ENCODE results near the gene LRRC4.

Gene LRRC4

GRCh38 chr7:128045766-128046165, 14.5 kb upstream of the LRRC4 start:
- Histone ChIP-seq H3K9ac (no peak overlapping the region), H3K4me2 (ENCODE audit: low read length) (no peak overlapping the region), H3K36me3 (ENCODE audit: control insufficient read depth, insufficient read depth, low read length) (no peaks in the 10 kb centered on the region), H3K4me3 (ENCODE audit: low read depth, low read length) (no peak overlapping the region), H3K27ac (no peak overlapping the region), H3K79me2 (no peaks in the 10 kb centered on the region), H3K27me3 (ENCODE audit: control insufficient read depth, insufficient read depth, low read length) (no peaks in the 10 kb centered on the region), H3K4me1 (peaks cover 6% of the 10 kb centered on the region), H3K9me3 (ENCODE audit: control insufficient read depth, low read length) (no peaks in the 10 kb centered on the region), H2AFZ (no peak overlapping the region)
- TF ChIP-seq CTCF (IDR thresholded peaks at IDR 0.05) = no peak

- Histone ChIP-seq H3K4me2 (ENCODE audit: low read length) (no peak overlapping the region), H2AFZ (no peak overlapping the region), H3K9me3 (ENCODE audit: control insufficient read depth, low read length) (no peaks in the 10 kb centered on the region), H3K4me3 (ENCODE audit: low read depth, low read length) (no peak overlapping the region), H3K9ac (no peak overlapping the region), H3K4me1 (peaks cover 6% of the 10 kb centered on the region), H3K27ac (no peak overlapping the region), H3K79me2 (no peaks in the 10 kb centered on the region), H3K36me3 (ENCODE audit: control insufficient read depth, insufficient read depth, low read length) (no peaks in the 10 kb centered on the region), H3K27me3 (ENCODE audit: control insufficient read depth, insufficient read depth, low read length) (no peaks in the 10 kb centered on the region)
- TF ChIP-seq CTCF (IDR thresholded peaks at IDR 0.05) = no peak
Observed at GRCh38 chr7:128045158-128045557, 13.9 kb upstream of the LRRC4 start.

GRCh38 chr7:128044064-128044463, 12.8 kb upstream of the LRRC4 start:
- no peaks in the 10 kb centered on the region for H3K79me2 ChIP-seq
- H3K9me3 ChIP-seq (ENCODE audit: control insufficient read depth, low read length) = no peaks in the 10 kb centered on the region
- no peak for TF ChIP-seq CTCF (IDR thresholded peaks at IDR 0.05)
- H3K9ac ChIP-seq = no peak overlapping the region
- peaks cover 6% of the 10 kb centered on the region for H3K4me1 ChIP-seq
- H3K4me2 ChIP-seq (ENCODE audit: low read length) = no peak overlapping the region
- H3K27me3 ChIP-seq (ENCODE audit: control insufficient read depth, insufficient read depth, low read length) = no peaks in the 10 kb centered on the region
- no peak overlapping the region for H3K27ac ChIP-seq
- no peaks in the 10 kb centered on the region for H3K36me3 ChIP-seq (ENCODE audit: control insufficient read depth, insufficient read depth, low read length)
- no peak overlapping the region for H3K4me3 ChIP-seq (ENCODE audit: low read depth, low read length)
- H2AFZ ChIP-seq = no peak overlapping the region

GRCh38 chr7:128042012-128042411, 10.8 kb upstream of the LRRC4 start:
- H3K27me3 ChIP-seq (ENCODE audit: control insufficient read depth, insufficient read depth, low read length) = no peaks in the 10 kb centered on the region
- no peak overlapping the region for H3K4me3 ChIP-seq (ENCODE audit: low read depth, low read length)
- peaks cover 6% of the 10 kb centered on the region for H3K4me1 ChIP-seq
- no peaks in the 10 kb centered on the region for H3K9me3 ChIP-seq (ENCODE audit: control insufficient read depth, low read length)
- H3K27ac ChIP-seq = no peak overlapping the region
- no peak for TF ChIP-seq CTCF (IDR thresholded peaks at IDR 0.05)
- H3K36me3 ChIP-seq (ENCODE audit: control insufficient read depth, insufficient read depth, low read length) = no peaks in the 10 kb centered on the region
- H3K4me2 ChIP-seq (ENCODE audit: low read length) = no peak overlapping the region
- H2AFZ ChIP-seq = no peak overlapping the region
- no peak overlapping the region for H3K9ac ChIP-seq
- H3K79me2 ChIP-seq = no peaks in the 10 kb centered on the region

- H3K79me2 ChIP-seq = no peaks in the 10 kb centered on the region
- H3K36me3 ChIP-seq (ENCODE audit: control insufficient read depth, insufficient read depth, low read length) = no peaks in the 10 kb centered on the region
- no peak overlapping the region for H3K4me3 ChIP-seq (ENCODE audit: low read depth, low read length)
- H3K4me2 ChIP-seq (ENCODE audit: low read length) = no peak overlapping the region
- H3K27ac ChIP-seq = no peak overlapping the region
- H2AFZ ChIP-seq = no peak overlapping the region
- no peak for TF ChIP-seq CTCF (IDR thresholded peaks at IDR 0.05)
- no peaks in the 10 kb centered on the region for H3K9me3 ChIP-seq (ENCODE audit: control insufficient read depth, low read length)
- H3K9ac ChIP-seq = no peak overlapping the region
- no peaks in the 10 kb centered on the region for H3K27me3 ChIP-seq (ENCODE audit: control insufficient read depth, insufficient read depth, low read length)
- H3K4me1 ChIP-seq = peaks cover 6% of the 10 kb centered on the region
Observed at GRCh38 chr7:128041203-128041602, 10.0 kb upstream of the LRRC4 start.
